H1 (cell line): ENCODE measurements around the gene GRIA4. TPM values are rescaled to one million over a fixed set of nuclear protein-coding genes. Genes with fewer than 3 reads are reported as not detected.

Source experiments
- CTCF ChIA-PET: fragments of 300-600 bp; sonication (Branson Sonifier 250); formaldehyde crosslinking; loops from one replicate; lab custom pipeline; 2021; ENCODE audit not compliant: partially characterized antibody; lab: Charles Lee
- POLR2A ChIA-PET: fragments of 300-600 bp; sonication (Branson Sonifier 250); formaldehyde crosslinking; loops from one replicate; lab custom pipeline; 2021; ENCODE audit warnings: inconsistent platforms; ENCODE audit not compliant: partially characterized antibody; lab: Charles Lee
- DNase-seq, 2 experiments: peaks; one replicate each; pipeline versions ENCODE4 v3.0.0 to v3.0.0-alpha.2; 2010 to 2022; ENCODE audit warnings: low spot score in 2 of 2, low read depth in 1 of 2, mixed read lengths in 1 of 2
- FAIRE-seq: peaks from 2 replicates; lab custom pipeline; 2011; peaks lifted over from hg19 to GRCh38; lab: Jason Lieb, UNC
- H2AFZ ChIP-seq: 2 replicates; pipeline ENCODE4 v1.8.1; 2012; ENCODE audit warnings: low read length, inconsistent platforms
- H2AK5ac ChIP-seq: 2 replicates; pipeline ENCODE4 v1.6.1; 2013; ENCODE audit warnings: low read depth, low read length
- H2BK120ac ChIP-seq: replicated peaks from 2 replicates; pipeline ENCODE3; 2013; ENCODE audit warnings: low read depth, low read length, inconsistent platforms
- H2BK12ac ChIP-seq: 2 replicates; pipeline ENCODE4 v1.6.1; 2013; ENCODE audit warnings: low read depth, low read length
- H2BK15ac ChIP-seq: 2 replicates; pipeline ENCODE4 v1.6.1; 2013; ENCODE audit warnings: low read length
- H2BK20ac ChIP-seq: 2 replicates; pipeline ENCODE4 v1.6.1; 2013; ENCODE audit warnings: low read length
- H2BK5ac ChIP-seq: 2 replicates; pipeline ENCODE4 v1.6.1; 2013; ENCODE audit warnings: low read depth, low read length
- H3K14ac ChIP-seq: 2 replicates; pipeline ENCODE4 v1.6.1; 2013; ENCODE audit warnings: inconsistent platforms; ENCODE audit not compliant: insufficient read length
- H3K18ac ChIP-seq: 2 replicates; pipeline ENCODE4 v1.6.1; 2013; ENCODE audit warnings: low read length; ENCODE audit errors: extremely low read depth
- H3K23ac ChIP-seq: 2 replicates; pipeline ENCODE4 v1.6.1; 2013; ENCODE audit warnings: inconsistent platforms; ENCODE audit not compliant: insufficient read length
- H3K23me2 ChIP-seq: 2 replicates; pipeline ENCODE4 v1.6.1; 2013; ENCODE audit warnings: low read depth, low read length
- H3K27ac ChIP-seq: 2 replicates; pipeline ENCODE4 v1.6.1; 2011; ENCODE audit warnings: low read depth, low read length, inconsistent platforms
- H3K27me3 ChIP-seq, 4 experiments: replicated peaks in 1 of 4; 1 replicate in 1 of 4; 2 replicates in 3 of 4; pipeline versions ENCODE4 v1.6.1 to v1.8.1; 2011 to 2013; ENCODE audit warnings: low read length in 3 of 4, mild to moderate bottlenecking in 3 of 4, inconsistent platforms in 2 of 4, mixed read lengths in 2 of 4, moderate library complexity in 1 of 4; ENCODE audit not compliant: control insufficient read depth in 3 of 4, insufficient read depth in 3 of 4; ENCODE audit errors: extremely low read depth in 1 of 4
- H3K36me3 ChIP-seq, 4 experiments: 2 replicates each; pipeline versions ENCODE4 v1.6.1 to v1.8.1; 2011 to 2013; ENCODE audit warnings: mild to moderate bottlenecking in 4 of 4, low read length in 3 of 4, moderate library complexity in 2 of 4, control low read depth in 1 of 4, inconsistent platforms in 1 of 4; ENCODE audit not compliant: insufficient read depth in 4 of 4, control insufficient read depth in 2 of 4
- H3K4ac ChIP-seq: replicated peaks from 2 replicates; pipeline ENCODE3; 2013; ENCODE audit warnings: low read length, low read depth, mixed read lengths, inconsistent platforms; ENCODE audit not compliant: insufficient read length
- H3K4me1 ChIP-seq, 4 experiments: replicated peaks in 1 of 4; 1 replicate in 1 of 4; 2 replicates in 3 of 4; pipeline versions ENCODE4 v1.6.1 to v1.8.1; 2011 to 2013; ENCODE audit warnings: low read length in 3 of 4, inconsistent platforms in 2 of 4, mixed read lengths in 1 of 4; ENCODE audit not compliant: insufficient read depth in 4 of 4, control insufficient read depth in 3 of 4
- H3K4me2 ChIP-seq, 2 experiments: 2 replicates each; pipeline versions ENCODE4 v1.6.1 to v1.8.1; 2011 to 2013; ENCODE audit warnings: low read depth in 2 of 2, low read length in 2 of 2, control low read depth in 1 of 2, inconsistent platforms in 1 of 2, mild to moderate bottlenecking in 1 of 2; ENCODE audit not compliant: insufficient read depth in 1 of 2
- H3K4me3 ChIP-seq, 4 experiments: fragments of 200-600, 300-600 bp in 1 of 4; sonication (generic), shearing (Covaris generic), sonication (Bioruptor Twin) in 1 of 4; 2 replicates each; pipeline versions ENCODE4 v1.5.1 to v1.8.1; 2011 to 2016; ENCODE audit warnings: low read length in 4 of 4, low read depth in 3 of 4, control low read depth in 2 of 4, inconsistent platforms in 2 of 4, mild to moderate bottlenecking in 2 of 4, mixed read lengths in 1 of 4, moderate library complexity in 1 of 4; ENCODE audit not compliant: insufficient read depth in 2 of 4; ENCODE audit errors: extremely low read depth in 1 of 4
- H3K56ac ChIP-seq: replicated peaks from 2 replicates; pipeline ENCODE3; 2013; ENCODE audit warnings: low read depth, mild to moderate bottlenecking, mixed read lengths, low read length, inconsistent platforms; ENCODE audit not compliant: insufficient read length
- H3K79me1 ChIP-seq: 2 replicates; pipeline ENCODE4 v1.6.1; 2013; ENCODE audit warnings: low read depth, low read length, control low read depth
- H3K79me2 ChIP-seq, 2 experiments: 2 replicates each; pipeline versions ENCODE4 v1.6.1 to v1.8.1; 2012 to 2013; ENCODE audit warnings: low read length in 2 of 2, mild to moderate bottlenecking in 2 of 2, inconsistent platforms in 1 of 2; ENCODE audit not compliant: insufficient read depth in 2 of 2, control insufficient read depth in 1 of 2
- H3K9ac ChIP-seq, 4 experiments: replicated peaks in 1 of 4; 1 replicate in 1 of 4; 2 replicates in 3 of 4; pipeline versions ENCODE4 v1.6.1 to v1.8.1; 2011 to 2013; ENCODE audit warnings: low read depth in 3 of 4, low read length in 3 of 4, control low read depth in 2 of 4, mild to moderate bottlenecking in 2 of 4, moderate library complexity in 2 of 4, inconsistent platforms in 1 of 4; ENCODE audit errors: extremely low read depth in 1 of 4
- H3K9me3 ChIP-seq, 2 experiments: 2 replicates each; pipeline versions ENCODE4 v1.6.1 to v1.8.1; 2012 to 2013; ENCODE audit warnings: mild to moderate bottlenecking in 2 of 2, moderate library complexity in 2 of 2, control low read depth in 1 of 2, inconsistent platforms in 1 of 2, low read depth in 1 of 2, low read length in 1 of 2, mixed read lengths in 1 of 2; ENCODE audit not compliant: insufficient read depth in 2 of 2
- H4K20me1 ChIP-seq, 2 experiments: replicated peaks in 1 of 2; 2 replicates each; pipeline versions ENCODE3 to v1.8.1; 2011 to 2013; ENCODE audit warnings: inconsistent platforms in 2 of 2, low read length in 2 of 2, mild to moderate bottlenecking in 1 of 2; ENCODE audit not compliant: insufficient read depth in 2 of 2, control insufficient read depth in 1 of 2
- H4K5ac ChIP-seq: 2 replicates; pipeline ENCODE4 v1.6.1; 2013; ENCODE audit warnings: low read length, low read depth, mixed read lengths, inconsistent platforms; ENCODE audit not compliant: insufficient read length
- H4K8ac ChIP-seq: 2 replicates; pipeline ENCODE4 v1.8.0; 2013; ENCODE audit warnings: mild to moderate bottlenecking, moderate library complexity, low read length, inconsistent platforms; ENCODE audit not compliant: insufficient read depth; ENCODE audit errors: extremely low read depth
- H4K91ac ChIP-seq: replicated peaks from 2 replicates; pipeline ENCODE3; 2013; ENCODE audit warnings: low read length, mixed read lengths, inconsistent platforms; ENCODE audit not compliant: insufficient read length
- CBX8 ChIP-seq: fragments of 300-800, 300-1000 bp; sonication (generic); IDR thresholded peaks from 2 replicates; pipeline ENCODE4 v1.7.1; 2016; ENCODE audit warnings: low read depth, low read length, borderline replicate concordance
- CTBP2 ChIP-seq: IDR thresholded peaks from 2 replicates; pipeline ENCODE4 v1.7.0; 2011; ENCODE audit warnings: borderline replicate concordance, mild to moderate bottlenecking, moderate library complexity, mixed read lengths, low read length; ENCODE audit not compliant: insufficient read depth, insufficient read length
- FOSL1 ChIP-seq: IDR thresholded peaks from 2 replicates; pipeline ENCODE4 v1.6.1; 2011; ENCODE audit warnings: mild to moderate bottlenecking, low read depth, low read length, moderate library complexity; ENCODE audit not compliant: insufficient read depth
- GTF2F1 ChIP-seq: IDR thresholded peaks from 2 replicates; pipeline ENCODE4 v1.6.1; 2012; ENCODE audit warnings: low read depth, low read length, improper control_type of control experiment, borderline replicate concordance
- HDAC2 ChIP-seq, 2 experiments: fragments of 300-600 bp in 1 of 2; sonication (generic) in 1 of 2; IDR thresholded peaks; 2 replicates each; pipeline ENCODE4 v1.6.1; 2011 to 2012; ENCODE audit warnings: low read depth in 2 of 2, low read length in 2 of 2, mild to moderate bottlenecking in 2 of 2, moderate library complexity in 2 of 2, borderline replicate concordance in 1 of 2, inconsistent platforms in 1 of 2
- RBBP5 ChIP-seq: IDR thresholded peaks from 2 replicates; pipeline ENCODE4 v1.7.1; 2012; ENCODE audit warnings: low read depth, mild to moderate bottlenecking, inconsistent platforms, low read length, moderate library complexity, borderline replicate concordance
- SIN3A ChIP-seq, 2 experiments: IDR thresholded peaks in 1 of 2; conservative IDR thresholded peaks in 1 of 2; 2 replicates each; pipeline ENCODE4 v1.6.1; 2011 to 2012; ENCODE audit warnings: low read length in 2 of 2, improper control_type of control experiment in 1 of 2, low read depth in 1 of 2, mild to moderate bottlenecking in 1 of 2
- SP4 ChIP-seq: IDR thresholded peaks from 2 replicates; pipeline ENCODE4 v1.6.1; 2012; ENCODE audit warnings: low read length, inconsistent platforms
- TCF12 ChIP-seq: IDR thresholded peaks from 2 replicates; pipeline ENCODE4 v1.6.1; 2011; ENCODE audit warnings: low read depth, mild to moderate bottlenecking, low read length
- TEAD4 ChIP-seq: IDR thresholded peaks from 2 replicates; pipeline ENCODE4 v1.6.1; 2012; ENCODE audit warnings: low read depth, low read length, inconsistent platforms, mixed read lengths
- YY1 ChIP-seq: IDR thresholded peaks from 2 replicates; pipeline ENCODE4 v1.6.1; 2011; ENCODE audit warnings: low read depth, mild to moderate bottlenecking, low read length
- WGBS, 2 experiments: shearing (Covaris generic) in 1 of 2; methylation state at CpG; one replicate each; pipeline versions ENCODE4 v1.1.6 to v1.1.7; 2013 to 2015; ENCODE audit warnings: low lambda C conversion rate in 2 of 2, mixed read lengths in 2 of 2, inconsistent platforms in 1 of 2, low coverage in 1 of 2, missing lambda C conversion rate in 1 of 2; ENCODE audit not compliant: insufficient replicate concordance in 2 of 2, insufficient coverage in 1 of 2, insufficient read length in 1 of 2; ENCODE audit errors: extremely low coverage in 1 of 2, missing lambda C conversion rate in 1 of 2; 5-methylcytosine and 5-hydroxymethylcytosine counted together
- polyA plus RNA-seq, 7 experiments: library from polyadenylated mRNA; depleted of rRNA in 3 of 7; stranded (reverse) in 5 of 7; unstranded in 2 of 7; fragments of >200 nt in 5 of 7; fragments of 200-250 nt in 2 of 7; gene quantifications; 1 replicate in 5 of 7; 2 replicates in 1 of 7; 4 replicates in 1 of 7; pipeline versions ENCODE4 v1.2.1 to v1.2.3, GENCODE V29; 2011 to 2013; ENCODE audit warnings: missing spikeins in 2 of 7, mixed read lengths in 2 of 7
- total RNA-seq: library from RNA; stranded (reverse); fragmentation: NEBNext Ultra II Directional; extraction: Animal tissue kit (Norgen Biotek cat#: 25700); gene quantifications from 2 replicates; pipeline ENCODE4 v1.2.1, GENCODE V29; 2021
- TF ChIP-seq, protein P1 (sequence below): IDR thresholded peaks from 2 replicates; pipeline ENCODE4 v1.6.1; 2011; ENCODE audit warnings: low read length, improper control_type of control experiment

GRIA4 gene
- total and polyA plus RNA-seq, 2 of the 8 experiments (the other 6 are each of a cell fraction or from before 2014, with no cell fraction given) = 12.5 to 21.8 TPM

DNA sequence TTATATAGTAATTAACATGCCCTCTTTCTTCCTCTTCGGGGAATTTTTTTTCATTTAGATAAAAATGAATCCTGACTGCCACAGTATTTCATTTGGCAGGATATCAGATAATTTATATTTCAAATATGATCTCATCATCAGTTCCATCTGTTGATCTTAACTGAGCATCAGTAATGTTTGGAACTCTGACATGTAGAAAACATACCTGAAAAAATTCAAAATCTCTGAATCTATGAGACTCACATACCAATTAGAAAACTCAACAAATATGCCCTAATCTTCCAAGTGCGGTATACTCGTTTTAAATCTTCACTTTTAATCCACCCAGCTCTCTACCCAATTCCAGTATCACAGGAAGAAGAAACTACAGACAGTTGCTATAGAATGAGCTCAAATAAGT is 250.2 kb downstream of the GRIA4 start:
- Histone ChIP-seq H3K79me1 (no peaks in the 10 kb centered on the region), H4K91ac (no peak overlapping the region), H3K27ac (no peak overlapping the region), H2AFZ (no peak overlapping the region), H3K4me1 (peaks cover 0 to 3% (median 0%) of the 10 kb centered on the region in 4 experiments; a peak in 1 of 7 replicates), H2BK5ac (no peak overlapping the region), H4K20me1 (no peaks in the 10 kb centered on the region), H2BK120ac (no peak overlapping the region), H4K8ac (no peak overlapping the region), H3K14ac (no peak overlapping the region), H3K79me2 (no peaks in the 10 kb centered on the region), H2BK15ac (no peak overlapping the region), H3K36me3 (no peaks in the 10 kb centered on the region), H3K23me2 (no peaks in the 10 kb centered on the region; the same call in 1 of the 2 replicates), H3K9me3 (no peaks in the 10 kb centered on the region), H2AK5ac (no peak overlapping the region), H3K4ac (no peak overlapping the region), H3K18ac (no peak overlapping the region), H2BK20ac (no peak overlapping the region), H3K23ac (no peak overlapping the region), H2BK12ac (no peak overlapping the region), H4K5ac (no peak overlapping the region), H3K27me3 (peaks cover 0 to 1% (median 0%) of the 10 kb centered on the region in 4 experiments; a peak in 1 of 7 replicates), H3K56ac (no peak overlapping the region), H3K4me2 (no peak overlapping the region), H3K4me3 (no peak overlapping the region), H3K9ac (no peak overlapping the region)
- CTCF ChIA-PET = interaction anchor here (0.9 to 4.7 kb wide), 5 partner anchors 8 to 1251 kb away, joined by 3 to 33 read pairs (median 4); no protein-coding TSS in a partner anchor
- TF ChIP-seq, protein P1, sequence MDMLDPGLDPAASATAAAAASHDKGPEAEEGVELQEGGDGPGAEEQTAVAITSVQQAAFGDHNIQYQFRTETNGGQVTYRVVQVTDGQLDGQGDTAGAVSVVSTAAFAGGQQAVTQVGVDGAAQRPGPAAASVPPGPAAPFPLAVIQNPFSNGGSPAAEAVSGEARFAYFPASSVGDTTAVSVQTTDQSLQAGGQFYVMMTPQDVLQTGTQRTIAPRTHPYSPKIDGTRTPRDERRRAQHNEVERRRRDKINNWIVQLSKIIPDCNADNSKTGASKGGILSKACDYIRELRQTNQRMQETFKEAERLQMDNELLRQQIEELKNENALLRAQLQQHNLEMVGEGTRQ = no peak
- TF ChIP-seq FOSL1 = no peak
- TF ChIP-seq RBBP5 = no peak
- TF ChIP-seq YY1 = no peak
- no peak for TF ChIP-seq GTF2F1
- TF ChIP-seq TEAD4 = no peak
- no peak for TF ChIP-seq CBX8
- no peak for TF ChIP-seq TCF12
- TF ChIP-seq CTBP2 = no peak
- no peak for TF ChIP-seq HDAC2 (IDR thresholded peaks at IDR 0.05; ENCODE audit: borderline replicate concordance in 1 of 2, low read depth in 2 of 2, low read length in 2 of 2)
- no peak for TF ChIP-seq SIN3A (conservative IDR thresholded peaks at IDR 0.05 in 1 of 2, IDR thresholded peaks at IDR 0.05 in 1 of 2; ENCODE audit: low read depth in 1 of 2, low read length in 2 of 2)
- TF ChIP-seq SP4 = no peak
- POLR2A ChIA-PET = no interaction called here
- WGBS, 2 experiments = 96% methylated on average over 3 of the region's 3 CpGs; no CpG with 5 or more reads in 1 of the 2 experiments
- FAIRE-seq (no peak), DNase-seq (no peak)
